Endothelial cell of umbilical vein (primary cell): ENCODE results near the gene CDH11. TPM values are rescaled to one million over a fixed set of nuclear protein-coding genes. Genes with fewer than 3 reads are reported as not detected.

ENCODE experiments used
- BruUV-seq: library from RNA; stranded (reverse); fragments of 400-500 nt; replicated peaks from 2 replicates; lab custom pipeline; 2021; lab: Mats Ljungman, UMichigan
- CTCF ChIA-PET: fragments of 300-600, 350-600 bp; sonication (Branson Sonifier 250); formaldehyde crosslinking; loops from one replicate; lab custom pipeline; 2021; ENCODE audit warnings: antibody characterized with exemption, inconsistent platforms; lab: Charles Lee
- POLR2A ChIA-PET: fragments of 300-600, 350-600 bp; sonication (Branson Sonifier 250); formaldehyde crosslinking; loops from one replicate; lab custom pipeline; 2021; ENCODE audit warnings: antibody characterized with exemption, inconsistent platforms; lab: Charles Lee
- DNase-seq: peaks from one replicate; pipeline ENCODE4 v3.0.0-alpha.2; 2011; ENCODE audit warnings: low read depth, low spot score
- FAIRE-seq: peaks from 2 replicates; lab custom pipeline; 2011; peaks lifted over from hg19 to GRCh38; lab: Jason Lieb, UNC
- H2AFZ ChIP-seq: 2 replicates; pipeline ENCODE4 v1.6.0; 2012; ENCODE audit warnings: low read depth, low read length, control low read depth, inconsistent platforms
- H3K27ac ChIP-seq: 2 replicates; pipeline ENCODE4 v1.5.1; 2011; ENCODE audit warnings: low read depth, mild to moderate bottlenecking, control low read depth, low read length, moderate library complexity; ENCODE audit not compliant: insufficient read depth
- H3K27me3 ChIP-seq, 2 experiments: 2 replicates each; pipeline versions ENCODE4 v1.6.0 to v1.6.1; 2011; ENCODE audit warnings: low read length in 2 of 2, mixed read lengths in 1 of 2; ENCODE audit not compliant: control insufficient read depth in 2 of 2, insufficient read depth in 2 of 2
- H3K36me3 ChIP-seq, 2 experiments: 2 replicates in 1 of 2; 3 replicates in 1 of 2; pipeline ENCODE4 v1.5.1; 2011; ENCODE audit warnings: low read length in 2 of 2, mild to moderate bottlenecking in 1 of 2, moderate library complexity in 1 of 2; ENCODE audit not compliant: control insufficient read depth in 2 of 2, insufficient read depth in 2 of 2; ENCODE audit errors: extremely low read depth in 1 of 2
- H3K4me1 ChIP-seq: 3 replicates; pipeline ENCODE4 v1.5.1; 2011; ENCODE audit warnings: mild to moderate bottlenecking, low read length; ENCODE audit not compliant: control insufficient read depth, insufficient read depth; ENCODE audit errors: extremely low read depth
- H3K4me2 ChIP-seq: 2 replicates; pipeline ENCODE4 v1.6.1; 2011; ENCODE audit warnings: low read length, control low read depth, mixed read lengths; ENCODE audit not compliant: insufficient read depth
- H3K4me3 ChIP-seq, 3 experiments: fragments of 200-600 bp in 1 of 3; sonication (generic), shearing (Covaris generic) in 1 of 3; replicated peaks in 1 of 3; 2 replicates each; pipeline ENCODE4 v1.5.1; 2011 to 2016; ENCODE audit warnings: control low read depth in 3 of 3, low read length in 3 of 3, mild to moderate bottlenecking in 2 of 3, inconsistent platforms in 1 of 3, low read depth in 1 of 3, moderate library complexity in 1 of 3; ENCODE audit not compliant: insufficient read depth in 1 of 3
- H3K79me2 ChIP-seq: 2 replicates; pipeline ENCODE4 v1.6.0; 2012; ENCODE audit warnings: low read length, inconsistent platforms; ENCODE audit not compliant: control insufficient read depth, insufficient read depth
- H3K9ac ChIP-seq: replicated peaks from 2 replicates; pipeline ENCODE3; 2011; ENCODE audit warnings: low read length, control low read depth; ENCODE audit not compliant: insufficient read depth; ENCODE audit errors: extremely low read depth
- H3K9me1 ChIP-seq: replicated peaks from 3 replicates; pipeline ENCODE4 v1.6.0; 2011; ENCODE audit warnings: mild to moderate bottlenecking, low read length; ENCODE audit not compliant: control insufficient read depth, insufficient read depth; ENCODE audit errors: extremely low read depth
- H3K9me3 ChIP-seq: replicated peaks from 2 replicates; pipeline ENCODE4 v1.5.1; 2012; ENCODE audit warnings: low read length, inconsistent platforms; ENCODE audit not compliant: control insufficient read depth, insufficient read depth
- H4K20me1 ChIP-seq: replicated peaks from 2 replicates; pipeline ENCODE3; 2011; ENCODE audit warnings: mild to moderate bottlenecking, low read length; ENCODE audit not compliant: control insufficient read depth, insufficient read depth; ENCODE audit errors: extremely low read depth
- CTCF ChIP-seq, 2 donors: IDR thresholded peaks; 1 replicate in 1 of 2; 2 replicates in 1 of 2; pipeline ENCODE4 v1.5.1; 2011; ENCODE audit warnings: low read length in 2 of 2, mild to moderate bottlenecking in 2 of 2, moderate library complexity in 2 of 2, control low read depth in 1 of 2, inconsistent platforms in 1 of 2, low read depth in 1 of 2; ENCODE audit not compliant: insufficient read depth in 1 of 2; ENCODE audit errors: extremely low read depth in 1 of 2
- FOS ChIP-seq: IDR thresholded peaks from 2 replicates; pipeline ENCODE4 v1.6.1; 2011; ENCODE audit warnings: mild to moderate bottlenecking, low read length, moderate library complexity, borderline replicate concordance; ENCODE audit not compliant: insufficient read depth
- JUN ChIP-seq: IDR thresholded peaks from 2 replicates; pipeline ENCODE4 v1.6.1; 2011; ENCODE audit warnings: borderline replicate concordance, low read depth; ENCODE audit not compliant: insufficient read length, insufficient read depth
- POLR2A ChIP-seq: IDR thresholded peaks from 2 replicates; pipeline ENCODE4 v1.6.1; 2012; ENCODE audit warnings: low read depth, mild to moderate bottlenecking, control low read depth, low read length
- dilution Hi-C: fragments of 300-500 bp; cut with MboI; formaldehyde crosslinking; loops from one replicate; pipeline ENCODE4 v1.15.0; 2019; ENCODE audit warnings: low sequenced_read_pairs; ENCODE audit not compliant: extremely low pct_ligation_motif_present
- intact Hi-C: fragments of 100-400 bp; cut with micrococcal nuclease; formaldehyde crosslinking; loops from one replicate; pipeline ENCODE4 v1.10.0; 2022
- polyA plus RNA-seq, 4 experiments: library from polyadenylated mRNA; depleted of rRNA in 3 of 4; stranded (reverse) in 3 of 4; unstranded in 1 of 4; fragments of >200 nt; gene quantifications; 2 replicates each; pipeline versions ENCODE4 v1.2.1 to v1.2.3, GENCODE V29; 2011 to 2012; ENCODE audit warnings: missing spikeins in 1 of 4
- total RNA-seq: library from RNA; stranded (reverse); gene quantifications from 2 replicates; pipeline ENCODE4 v1.2.3, GENCODE V29; 2021
- TF ChIP-seq, protein P1 (sequence below): IDR thresholded peaks from 2 replicates; pipeline ENCODE4 v1.6.1; 2011; ENCODE audit not compliant: insufficient read depth, insufficient read length

The CDH11 gene
- total and polyA plus RNA-seq, 2 donors (not counting 3 experiments of a cell fraction or from before 2014, with no cell fraction given): 30.4 to 32.7 TPM

GRCh38 chr16:65153365-65154105 is 31.7 kb upstream of the CDH11 start:
- FAIRE-seq (no peak), DNase-seq (no peak)
- no TSS peak for BruUV-seq
- POLR2A ChIA-PET: no interaction called here
- Histone ChIP-seq H3K9me3 (no peaks in the 10 kb centered on the region), H3K4me3 (no peak overlapping the region), H3K4me2 (no peak overlapping the region), H4K20me1 (no peaks in the 10 kb centered on the region), H2AFZ (no peak overlapping the region), H3K4me1 (no peaks in the 10 kb centered on the region), H3K27ac (no peak overlapping the region), H3K79me2 (no peaks in the 10 kb centered on the region), H3K9me1 (no peaks in the 10 kb centered on the region), H3K36me3 (no peaks in the 10 kb centered on the region), H3K9ac (no peak overlapping the region), H3K27me3 (no peaks in the 10 kb centered on the region)
- intact Hi-C loops (no loop called here), dilution Hi-C loops (no loop called here)
- TF ChIP-seq POLR2A: no peak
- TF ChIP-seq CTCF (IDR thresholded peaks at IDR 0.05; ENCODE audit: extremely low read depth in 1 of 2, insufficient read depth in 1 of 2, low read depth in 1 of 2, low read length in 2 of 2): no peak
- no peak for TF ChIP-seq JUN
- CTCF ChIA-PET: no interaction called here

GRCh38 chr16:65148804-65149203 is 26.9 kb upstream of the CDH11 start:
- no peaks in the 10 kb centered on the region for H3K9me3 ChIP-seq
- intact Hi-C loops (no loop called here), dilution Hi-C loops (no loop called here)
- DNase-seq (no peak), FAIRE-seq (no peak)
- no TSS peak for BruUV-seq
- H3K27me3 ChIP-seq: no peaks in the 10 kb centered on the region
- no peaks in the 10 kb centered on the region for H3K4me1 ChIP-seq
- H4K20me1 ChIP-seq: no peaks in the 10 kb centered on the region
- no peak for TF ChIP-seq FOS
- TF ChIP-seq, protein P1, sequence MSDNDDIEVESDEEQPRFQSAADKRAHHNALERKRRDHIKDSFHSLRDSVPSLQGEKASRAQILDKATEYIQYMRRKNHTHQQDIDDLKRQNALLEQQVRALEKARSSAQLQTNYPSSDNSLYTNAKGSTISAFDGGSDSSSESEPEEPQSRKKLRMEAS: no peak
- ChIA-PET POLR2A (no interaction called here), CTCF (no interaction called here)
- no peaks in the 10 kb centered on the region for H3K36me3 ChIP-seq
- H3K9ac ChIP-seq: no peak overlapping the region
- H3K9me1 ChIP-seq: no peaks in the 10 kb centered on the region
- H3K79me2 ChIP-seq: no peaks in the 10 kb centered on the region
- H3K4me2 ChIP-seq: no peak overlapping the region
- H3K4me3 ChIP-seq: no peak overlapping the region
- no peak overlapping the region for H3K27ac ChIP-seq
- H2AFZ ChIP-seq: no peak overlapping the region
